ENCODE measurements around the gene SETBP1.

SETBP1 gene

GRCh38 chr18:44680273-44681075 lies at the start of gene SETBP1:
Gene SETBP1 (plus strand): TSS chr18:44680888. CDS start chr18:44701347, 20,459 bp downstream.
- DNase-seq, result no peak

- no peak for DNase-seq
These were observed 48.1 kb upstream of the SETBP1 start for GRCh38 chr18:44632469-44633145.

GRCh38 chr18:44635546-44635945 lies 45.1 kb upstream of the SETBP1 start:
- no peak for DNase-seq

GRCh38 chr18:44636241-44636640 lies 44.4 kb upstream of the SETBP1 start:
- no peak for DNase-seq

- no peak for DNase-seq
These were observed 43.3 kb upstream of the SETBP1 start for GRCh38 chr18:44637210-44638033.

GRCh38 chr18:44638034-44638540 lies 42.6 kb upstream of the SETBP1 start:
- no peak for DNase-seq

GRCh38 chr18:44638811-44639210 lies 41.9 kb upstream of the SETBP1 start:
- DNase-seq, result no peak

- DNase-seq, result no peak
These were observed 37.7 kb upstream of the SETBP1 start for GRCh38 chr18:44643004-44643403.

GRCh38 chr18:44651478-44651877 lies 29.2 kb upstream of the SETBP1 start:
- DNase-seq, result no peak

- DNase-seq, result no peak
These were observed 28.6 kb upstream of the SETBP1 start for GRCh38 chr18:44651918-44652572.

GRCh38 chr18:44652722-44653121 lies 28.0 kb upstream of the SETBP1 start:
- no peak for DNase-seq

- no peak for DNase-seq
These were observed 26.1 kb upstream of the SETBP1 start for GRCh38 chr18:44654573-44654972.

GRCh38 chr18:44655435-44655834 lies 25.3 kb upstream of the SETBP1 start:
- no peak for DNase-seq

GRCh38 chr18:44659771-44660170 lies 20.9 kb upstream of the SETBP1 start:
- DNase-seq, result no peak

GRCh38 chr18:44668270-44668975 lies 12.3 kb upstream of the SETBP1 start:
- DNase-seq, result no peak

GRCh38 chr18:44671914-44672313 lies 8.8 kb upstream of the SETBP1 start:
- DNase-seq, result no peak

GRCh38 chr18:44672506-44672905 lies 8.2 kb upstream of the SETBP1 start:
- DNase-seq, result no peak

- no peak for DNase-seq
These were observed 7.3 kb upstream of the SETBP1 start for GRCh38 chr18:44673256-44673880.

GRCh38 chr18:44677933-44678332 lies 2.8 kb upstream of the SETBP1 start:
- DNase-seq, result no peak

GRCh38 chr18:44678725-44679055 lies 2.0 kb upstream of the SETBP1 start:
- DNase-seq, result no peak

- DNase-seq, result peak in 3 of 6 experiments; percentile 0 to 10 (median 3)
These were observed 1.4 kb upstream of the SETBP1 start for GRCh38 chr18:44679056-44679913.

Measured in stimulated activated naive CD4-positive, alpha-beta T cell (primary cell).